ENCODE data around the gene COL27A1.

The COL27A1 gene

GRCh38 chr9:114275246-114276004 lies 120.1 kb downstream of the COL27A1 start:
- no peak for FAIRE-seq

- FAIRE-seq: no peak
These were observed 121.8 kb downstream of the COL27A1 start for GRCh38 chr9:114276908-114277821.

GRCh38 chr9:114278356-114278755 lies 123.0 kb downstream of the COL27A1 start:
- no peak for FAIRE-seq

- no peak for FAIRE-seq
These were observed 123.7 kb downstream of the COL27A1 start for GRCh38 chr9:114278881-114279570.

- FAIRE-seq: no peak
These were observed 124.4 kb downstream of the COL27A1 start for GRCh38 chr9:114279693-114280092.

GRCh38 chr9:114280636-114281472 lies 125.5 kb downstream of the COL27A1 start:
- no peak for FAIRE-seq

GRCh38 chr9:114281473-114282103 lies 126.3 kb downstream of the COL27A1 start:
- no peak for FAIRE-seq

GRCh38 chr9:114282104-114282485 lies 126.8 kb downstream of the COL27A1 start:
- no peak for FAIRE-seq

GRCh38 chr9:114282507-114282906 lies 127.2 kb downstream of the COL27A1 start:
- no peak for FAIRE-seq

- FAIRE-seq: no peak
These were observed 127.6 kb downstream of the COL27A1 start for GRCh38 chr9:114282926-114283325.

GRCh38 chr9:114283551-114284111 lies 128.3 kb downstream of the COL27A1 start:
- FAIRE-seq: no peak

GRCh38 chr9:114284316-114285060 lies 129.2 kb downstream of the COL27A1 start:
- no peak for FAIRE-seq

- no peak for FAIRE-seq
These were observed 130.0 kb downstream of the COL27A1 start for GRCh38 chr9:114285166-114285867.

GRCh38 chr9:114286146-114286679 lies 130.9 kb downstream of the COL27A1 start:
- FAIRE-seq: no peak

- FAIRE-seq: no peak
These were observed 131.8 kb downstream of the COL27A1 start for GRCh38 chr9:114287001-114287762.

- FAIRE-seq: no peak
These were observed 132.4 kb downstream of the COL27A1 start for GRCh38 chr9:114287763-114288192.

GRCh38 chr9:114288193-114289091 lies 133.1 kb downstream of the COL27A1 start:
- no peak for FAIRE-seq

GRCh38 chr9:114289106-114289505 lies 133.8 kb downstream of the COL27A1 start:
- FAIRE-seq: no peak

Data from islet of Langerhans (tissue), 1 donor.